Measurements from ENCODE around the gene RECK.

Gene RECK

GRCh38 chr9:36140086-36141084 is 103.7 kb downstream of the RECK start:
- no peak for DNase-seq (ENCODE audit: low spot score)

- no peak for DNase-seq (ENCODE audit: low spot score)
These were observed 104.6 kb downstream of the RECK start for GRCh38 chr9:36141288-36141687.

GRCh38 chr9:36141761-36142160 is 105.0 kb downstream of the RECK start:
- DNase-seq (ENCODE audit: low spot score), result no peak

GRCh38 chr9:36142510-36143244 is 106.0 kb downstream of the RECK start:
- DNase-seq (ENCODE audit: low spot score), result no peak

GRCh38 chr9:36143245-36143641 is 106.5 kb downstream of the RECK start:
- no peak for DNase-seq (ENCODE audit: low spot score)

- no peak for DNase-seq (ENCODE audit: low spot score)
These were observed 107.9 kb downstream of the RECK start for GRCh38 chr9:36144309-36145232.

- DNase-seq (ENCODE audit: low spot score), result no peak
These were observed 109.3 kb downstream of the RECK start for GRCh38 chr9:36145970-36146369.

GRCh38 chr9:36146651-36147050 is 109.9 kb downstream of the RECK start:
- DNase-seq (ENCODE audit: low spot score), result no peak

GRCh38 chr9:36147441-36148175 is 110.9 kb downstream of the RECK start:
- DNase-seq (ENCODE audit: low spot score), result no peak

- peak; percentile 69 for DNase-seq (ENCODE audit: low spot score)
These were observed 111.8 kb downstream of the RECK start for GRCh38 chr9:36148311-36149051.

- no peak for DNase-seq (ENCODE audit: low spot score)
These were observed 112.5 kb downstream of the RECK start for GRCh38 chr9:36149197-36149596.

GRCh38 chr9:36150574-36151315 is 114.0 kb downstream of the RECK start:
- DNase-seq (ENCODE audit: low spot score), result no peak

GRCh38 chr9:36151316-36152210 is 114.8 kb downstream of the RECK start:
- DNase-seq (ENCODE audit: low spot score), result peak; percentile 26

GRCh38 chr9:36152741-36153438 is 116.2 kb downstream of the RECK start:
- DNase-seq (ENCODE audit: low spot score), result no peak

- DNase-seq (ENCODE audit: low spot score), result no peak
These were observed 117.0 kb downstream of the RECK start for GRCh38 chr9:36153746-36154145.

GRCh38 chr9:36154331-36154952 is 117.7 kb downstream of the RECK start:
- DNase-seq (ENCODE audit: low spot score), result peak; percentile 16

GRCh38 chr9:36156116-36156515 is 119.4 kb downstream of the RECK start:
- no peak for DNase-seq (ENCODE audit: low spot score)

- no peak for DNase-seq (ENCODE audit: low spot score)
These were observed 121.4 kb downstream of the RECK start for GRCh38 chr9:36158122-36158521.

Data from RKO (cell line).